Endothelial cell of umbilical vein (primary cell): ENCODE results near the gene NAV3. TPM values are rescaled to one million over a fixed set of nuclear protein-coding genes. Genes with fewer than 3 reads are reported as not detected.

Experiments used
- BruUV-seq: library from RNA; stranded (reverse); fragments of 400-500 nt; replicated peaks from 2 replicates; lab custom pipeline; 2021; lab: Mats Ljungman, UMichigan
- CTCF ChIA-PET: fragments of 300-600, 350-600 bp; sonication (Branson Sonifier 250); formaldehyde crosslinking; loops from one replicate; lab custom pipeline; 2021; ENCODE audit warnings: antibody characterized with exemption, inconsistent platforms; lab: Charles Lee
- POLR2A ChIA-PET: fragments of 300-600, 350-600 bp; sonication (Branson Sonifier 250); formaldehyde crosslinking; loops from one replicate; lab custom pipeline; 2021; ENCODE audit warnings: antibody characterized with exemption, inconsistent platforms; lab: Charles Lee
- DNase-seq: peaks from one replicate; pipeline ENCODE4 v3.0.0-alpha.2; 2011; ENCODE audit warnings: low read depth, low spot score
- FAIRE-seq: peaks from 2 replicates; lab custom pipeline; 2011; peaks lifted over from hg19 to GRCh38; lab: Jason Lieb, UNC
- H2AFZ ChIP-seq: 2 replicates; pipeline ENCODE4 v1.6.0; 2012; ENCODE audit warnings: low read depth, low read length, control low read depth, inconsistent platforms
- H3K27ac ChIP-seq: 2 replicates; pipeline ENCODE4 v1.5.1; 2011; ENCODE audit warnings: low read depth, mild to moderate bottlenecking, control low read depth, low read length, moderate library complexity; ENCODE audit not compliant: insufficient read depth
- H3K27me3 ChIP-seq, 2 experiments: 2 replicates each; pipeline versions ENCODE4 v1.6.0 to v1.6.1; 2011; ENCODE audit warnings: low read length in 2 of 2, mixed read lengths in 1 of 2; ENCODE audit not compliant: control insufficient read depth in 2 of 2, insufficient read depth in 2 of 2
- H3K36me3 ChIP-seq, 2 experiments: 2 replicates in 1 of 2; 3 replicates in 1 of 2; pipeline ENCODE4 v1.5.1; 2011; ENCODE audit warnings: low read length in 2 of 2, mild to moderate bottlenecking in 1 of 2, moderate library complexity in 1 of 2; ENCODE audit not compliant: control insufficient read depth in 2 of 2, insufficient read depth in 2 of 2; ENCODE audit errors: extremely low read depth in 1 of 2
- H3K4me1 ChIP-seq: 3 replicates; pipeline ENCODE4 v1.5.1; 2011; ENCODE audit warnings: mild to moderate bottlenecking, low read length; ENCODE audit not compliant: control insufficient read depth, insufficient read depth; ENCODE audit errors: extremely low read depth
- H3K4me2 ChIP-seq: 2 replicates; pipeline ENCODE4 v1.6.1; 2011; ENCODE audit warnings: low read length, control low read depth, mixed read lengths; ENCODE audit not compliant: insufficient read depth
- H3K4me3 ChIP-seq, 3 experiments: fragments of 200-600 bp in 1 of 3; sonication (generic), shearing (Covaris generic) in 1 of 3; replicated peaks in 1 of 3; 2 replicates each; pipeline ENCODE4 v1.5.1; 2011 to 2016; ENCODE audit warnings: control low read depth in 3 of 3, low read length in 3 of 3, mild to moderate bottlenecking in 2 of 3, inconsistent platforms in 1 of 3, low read depth in 1 of 3, moderate library complexity in 1 of 3; ENCODE audit not compliant: insufficient read depth in 1 of 3
- H3K79me2 ChIP-seq: 2 replicates; pipeline ENCODE4 v1.6.0; 2012; ENCODE audit warnings: low read length, inconsistent platforms; ENCODE audit not compliant: control insufficient read depth, insufficient read depth
- H3K9ac ChIP-seq: replicated peaks from 2 replicates; pipeline ENCODE3; 2011; ENCODE audit warnings: low read length, control low read depth; ENCODE audit not compliant: insufficient read depth; ENCODE audit errors: extremely low read depth
- H3K9me1 ChIP-seq: replicated peaks from 3 replicates; pipeline ENCODE4 v1.6.0; 2011; ENCODE audit warnings: mild to moderate bottlenecking, low read length; ENCODE audit not compliant: control insufficient read depth, insufficient read depth; ENCODE audit errors: extremely low read depth
- H3K9me3 ChIP-seq: replicated peaks from 2 replicates; pipeline ENCODE4 v1.5.1; 2012; ENCODE audit warnings: low read length, inconsistent platforms; ENCODE audit not compliant: control insufficient read depth, insufficient read depth
- H4K20me1 ChIP-seq: replicated peaks from 2 replicates; pipeline ENCODE3; 2011; ENCODE audit warnings: mild to moderate bottlenecking, low read length; ENCODE audit not compliant: control insufficient read depth, insufficient read depth; ENCODE audit errors: extremely low read depth
- EZH2 ChIP-seq: IDR thresholded peaks from 2 replicates; pipeline ENCODE4 v1.6.1; 2012; ENCODE audit warnings: borderline replicate concordance, low read depth, mild to moderate bottlenecking, moderate library complexity, low read length, inconsistent platforms; ENCODE audit not compliant: severe bottlenecking
- FOS ChIP-seq: IDR thresholded peaks from 2 replicates; pipeline ENCODE4 v1.6.1; 2011; ENCODE audit warnings: mild to moderate bottlenecking, low read length, moderate library complexity, borderline replicate concordance; ENCODE audit not compliant: insufficient read depth
- GATA2 ChIP-seq: IDR thresholded peaks from 2 replicates; pipeline ENCODE4 v1.7.0; 2011; ENCODE audit warnings: low read depth, mild to moderate bottlenecking, moderate library complexity, mixed read lengths, low read length; ENCODE audit not compliant: insufficient read length, insufficient read depth
- JUN ChIP-seq: IDR thresholded peaks from 2 replicates; pipeline ENCODE4 v1.6.1; 2011; ENCODE audit warnings: borderline replicate concordance, low read depth; ENCODE audit not compliant: insufficient read length, insufficient read depth
- MYC ChIP-seq: IDR thresholded peaks from one replicate; pipeline ENCODE4 v1.6.1; 2011; ENCODE audit warnings: mild to moderate bottlenecking, low read depth, low read length
- POLR2A ChIP-seq: IDR thresholded peaks from 2 replicates; pipeline ENCODE4 v1.6.1; 2012; ENCODE audit warnings: low read depth, mild to moderate bottlenecking, control low read depth, low read length
- POLR2AphosphoS5 ChIP-seq: IDR thresholded peaks from 2 replicates; pipeline ENCODE4 v1.6.1; 2012; ENCODE audit warnings: low read depth, mild to moderate bottlenecking, control low read depth, low read length, moderate library complexity; ENCODE audit not compliant: insufficient read depth
- dilution Hi-C: fragments of 300-500 bp; cut with MboI; formaldehyde crosslinking; loops from one replicate; pipeline ENCODE4 v1.15.0; 2019; ENCODE audit warnings: low sequenced_read_pairs; ENCODE audit not compliant: extremely low pct_ligation_motif_present
- intact Hi-C: fragments of 100-400 bp; cut with micrococcal nuclease; formaldehyde crosslinking; loops from one replicate; pipeline ENCODE4 v1.10.0; 2022
- polyA plus RNA-seq, 4 experiments: library from polyadenylated mRNA; depleted of rRNA in 3 of 4; stranded (reverse) in 3 of 4; unstranded in 1 of 4; fragments of >200 nt; gene quantifications; 2 replicates each; pipeline versions ENCODE4 v1.2.1 to v1.2.3, GENCODE V29; 2011 to 2012; ENCODE audit warnings: missing spikeins in 1 of 4
- total RNA-seq: library from RNA; stranded (reverse); gene quantifications from 2 replicates; pipeline ENCODE4 v1.2.3, GENCODE V29; 2021
- TF ChIP-seq, protein P1 (sequence below), 2 donors: IDR thresholded peaks; 1 replicate in 1 of 2; 2 replicates in 1 of 2; pipeline ENCODE4 v1.5.1; 2011; ENCODE audit warnings: low read length in 2 of 2, mild to moderate bottlenecking in 2 of 2, moderate library complexity in 2 of 2, control low read depth in 1 of 2, inconsistent platforms in 1 of 2, low read depth in 1 of 2; ENCODE audit not compliant: insufficient read depth in 1 of 2; ENCODE audit errors: extremely low read depth in 1 of 2
- TF ChIP-seq, protein P2 (sequence below): IDR thresholded peaks from 2 replicates; pipeline ENCODE4 v1.6.1; 2011; ENCODE audit not compliant: insufficient read depth, insufficient read length

The NAV3 gene
- total and polyA plus RNA-seq, 2 donors (not counting 3 experiments of a cell fraction or from before 2014, with no cell fraction given), result 6.7 to 40.1 TPM

DNA sequence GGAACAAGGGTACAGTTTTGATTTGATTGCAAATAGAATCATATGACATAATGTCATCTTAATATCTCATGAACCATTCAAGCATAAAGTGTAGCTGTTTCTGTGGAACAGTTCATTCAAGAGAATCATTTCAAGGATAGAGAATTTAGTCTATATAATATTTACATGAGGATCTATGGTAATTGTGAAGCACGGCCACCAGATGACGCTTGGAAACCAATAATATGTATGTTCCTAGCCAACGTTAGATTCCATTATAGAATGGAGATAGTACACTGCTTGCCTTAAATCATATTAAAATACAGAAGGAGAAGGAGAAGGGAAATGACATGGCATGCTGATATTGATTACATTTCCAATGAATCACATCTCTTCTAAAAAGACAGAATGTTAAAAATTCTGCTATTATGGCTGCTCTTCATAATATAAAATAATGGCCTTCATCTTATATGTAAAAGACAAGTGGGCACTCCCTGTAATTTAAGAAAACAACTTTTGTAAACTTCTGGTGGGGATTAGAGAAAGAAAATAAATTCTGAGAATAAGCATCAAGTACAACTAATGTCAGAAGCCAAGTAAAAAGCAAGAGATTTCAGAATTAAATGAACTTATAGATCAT lies 351.0 kb downstream of the NAV3 start:
- no peaks in the 10 kb centered on the region for H3K9me3 ChIP-seq
- ChIA-PET POLR2A (no interaction called here), CTCF (interaction anchor here (0.6 to 1.8 kb wide), 8 partner anchors 9 to 1367 kb away, joined by 3 to 16 read pairs (median 4); no protein-coding TSS in a partner anchor)
- H3K4me1 ChIP-seq, result no peaks in the 10 kb centered on the region
- peak; percentile 47 for FAIRE-seq
- TF ChIP-seq, protein P1, sequence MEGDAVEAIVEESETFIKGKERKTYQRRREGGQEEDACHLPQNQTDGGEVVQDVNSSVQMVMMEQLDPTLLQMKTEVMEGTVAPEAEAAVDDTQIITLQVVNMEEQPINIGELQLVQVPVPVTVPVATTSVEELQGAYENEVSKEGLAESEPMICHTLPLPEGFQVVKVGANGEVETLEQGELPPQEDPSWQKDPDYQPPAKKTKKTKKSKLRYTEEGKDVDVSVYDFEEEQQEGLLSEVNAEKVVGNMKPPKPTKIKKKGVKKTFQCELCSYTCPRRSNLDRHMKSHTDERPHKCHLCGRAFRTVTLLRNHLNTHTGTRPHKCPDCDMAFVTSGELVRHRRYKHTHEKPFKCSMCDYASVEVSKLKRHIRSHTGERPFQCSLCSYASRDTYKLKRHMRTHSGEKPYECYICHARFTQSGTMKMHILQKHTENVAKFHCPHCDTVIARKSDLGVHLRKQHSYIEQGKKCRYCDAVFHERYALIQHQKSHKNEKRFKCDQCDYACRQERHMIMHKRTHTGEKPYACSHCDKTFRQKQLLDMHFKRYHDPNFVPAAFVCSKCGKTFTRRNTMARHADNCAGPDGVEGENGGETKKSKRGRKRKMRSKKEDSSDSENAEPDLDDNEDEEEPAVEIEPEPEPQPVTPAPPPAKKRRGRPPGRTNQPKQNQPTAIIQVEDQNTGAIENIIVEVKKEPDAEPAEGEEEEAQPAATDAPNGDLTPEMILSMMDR (IDR thresholded peaks at IDR 0.05; ENCODE audit: extremely low read depth in 1 of 2, insufficient read depth in 1 of 2, low read depth in 1 of 2, low read length in 2 of 2), result peak in 1 of 2 donors; percentile 19
- no peak for TF ChIP-seq JUN
- TF ChIP-seq POLR2AphosphoS5, result no peak
- no TSS peak for BruUV-seq
- H3K36me3 ChIP-seq, result peaks cover 0 to 13% of the 10 kb centered on the region in 2 experiments
- no peak overlapping the region for H3K9ac ChIP-seq
- H3K4me2 ChIP-seq, result no peak overlapping the region
- dilution Hi-C loops (no loop called here), intact Hi-C loops (loop anchor here (10.0 kb wide), 1 partner anchor 993 kb away; no protein-coding TSS in a partner anchor)
- H3K9me1 ChIP-seq, result no peaks in the 10 kb centered on the region
- H3K4me3 ChIP-seq, result no peak overlapping the region
- peak; percentile 56 for DNase-seq
- no peaks in the 10 kb centered on the region for H3K79me2 ChIP-seq
- H3K27ac ChIP-seq, result no peak overlapping the region
- H2AFZ ChIP-seq, result no peak overlapping the region
- H4K20me1 ChIP-seq, result no peaks in the 10 kb centered on the region
- H3K27me3 ChIP-seq, result no peaks in the 10 kb centered on the region

DNA sequence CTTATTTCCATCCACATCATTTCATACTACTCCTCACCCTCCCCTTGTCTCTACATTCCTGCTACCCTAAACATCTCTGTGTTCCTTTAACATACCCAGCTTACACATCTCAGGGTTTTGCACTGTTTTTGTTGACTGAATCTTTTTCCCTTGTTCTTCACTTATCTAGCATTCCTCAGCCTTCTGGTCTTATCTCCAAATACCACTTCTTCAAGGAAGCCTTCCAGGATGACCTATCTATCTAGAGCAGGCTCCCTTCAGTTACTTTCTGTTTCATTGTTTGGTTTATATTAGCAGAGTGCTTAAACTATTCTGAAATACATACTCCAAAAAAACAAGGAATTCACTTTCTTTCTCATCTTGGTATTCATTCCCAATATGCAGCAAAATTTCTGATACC lies 353.1 kb downstream of the NAV3 start:
- intact Hi-C loops, result loop anchor here (10.0 kb wide), 1 partner anchor 991 kb away; no protein-coding TSS in a partner anchor
- peaks cover 0 to 13% of the 10 kb centered on the region in 2 experiments for H3K36me3 ChIP-seq

More for the DNA sequence above, 353.1 kb downstream of the NAV3 start:
- dilution Hi-C loops, result no loop called here
- Histone ChIP-seq H3K4me3 (no peak overlapping the region), H3K27ac (no peak overlapping the region), H3K9me3 (no peaks in the 10 kb centered on the region), H3K9ac (no peak overlapping the region), H3K79me2 (no peaks in the 10 kb centered on the region), H3K4me2 (no peak overlapping the region), H3K27me3 (no peaks in the 10 kb centered on the region), H4K20me1 (no peaks in the 10 kb centered on the region), H2AFZ (no peak overlapping the region), H3K9me1 (no peaks in the 10 kb centered on the region), H3K4me1 (no peaks in the 10 kb centered on the region)
- no TSS peak for BruUV-seq
- DNase-seq, result peak; percentile 20
- CTCF ChIA-PET, result no interaction called here
- TF ChIP-seq FOS (no peak), MYC (no peak), EZH2 (no peak), JUN (no peak), POLR2AphosphoS5 (no peak), GATA2 (no peak), POLR2A (no peak)
- TF ChIP-seq, protein P2, sequence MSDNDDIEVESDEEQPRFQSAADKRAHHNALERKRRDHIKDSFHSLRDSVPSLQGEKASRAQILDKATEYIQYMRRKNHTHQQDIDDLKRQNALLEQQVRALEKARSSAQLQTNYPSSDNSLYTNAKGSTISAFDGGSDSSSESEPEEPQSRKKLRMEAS, result no peak
- TF ChIP-seq, protein P1 (IDR thresholded peaks at IDR 0.05; ENCODE audit: extremely low read depth in 1 of 2, insufficient read depth in 1 of 2, low read depth in 1 of 2, low read length in 2 of 2), result no peak
- POLR2A ChIA-PET, result no interaction called here
- FAIRE-seq, result no peak
